T47D (cell line): ENCODE data around the gene MYRF.

Source experiments
- DNase-seq, 2 experiments: peaks; one replicate each; pipeline versions ENCODE4 v3.0.0 to v3.0.0-alpha.2; 2011 to 2012; ENCODE audit warnings: low read depth in 1 of 2, low spot score in 1 of 2
- JUND ChIP-seq: IDR thresholded peaks from 2 replicates; pipeline ENCODE4 v1.6.1; 2012; ENCODE audit warnings: low read depth
- in situ Hi-C: cut with HindIII; loops from 2 replicates; pipeline ENCODE4 v1.10.0; 2016; ENCODE audit warnings: low sequenced_read_pairs, low pct_unique_long_range_greater_than_20kb

MYRF gene

GRCh38 chr11:61713464-61713863 lies 39.0 kb upstream of the MYRF start:
- TF ChIP-seq JUND, result no peak
- no peak for DNase-seq
- in situ Hi-C loops, result no loop called here

- TF ChIP-seq JUND, result no peak
- in situ Hi-C loops, result no loop called here
- no peak for DNase-seq
Measured at GRCh38 chr11:61713906-61714305, 38.5 kb upstream of the MYRF start.

GRCh38 chr11:61714316-61714715 lies 38.1 kb upstream of the MYRF start:
- no peak for DNase-seq
- in situ Hi-C loops, result no loop called here
- TF ChIP-seq JUND, result no peak

- in situ Hi-C loops, result no loop called here
- TF ChIP-seq JUND, result no peak
Measured at GRCh38 chr11:61714916-61715315, 37.5 kb upstream of the MYRF start.

GRCh38 chr11:61715867-61716266 lies 36.6 kb upstream of the MYRF start:
- no peak for TF ChIP-seq JUND
- in situ Hi-C loops, result no loop called here
- no peak for DNase-seq

More at GRCh38 chr11:61714916-61715315, 37.5 kb upstream of the MYRF start:
- no peak for DNase-seq

DNA sequence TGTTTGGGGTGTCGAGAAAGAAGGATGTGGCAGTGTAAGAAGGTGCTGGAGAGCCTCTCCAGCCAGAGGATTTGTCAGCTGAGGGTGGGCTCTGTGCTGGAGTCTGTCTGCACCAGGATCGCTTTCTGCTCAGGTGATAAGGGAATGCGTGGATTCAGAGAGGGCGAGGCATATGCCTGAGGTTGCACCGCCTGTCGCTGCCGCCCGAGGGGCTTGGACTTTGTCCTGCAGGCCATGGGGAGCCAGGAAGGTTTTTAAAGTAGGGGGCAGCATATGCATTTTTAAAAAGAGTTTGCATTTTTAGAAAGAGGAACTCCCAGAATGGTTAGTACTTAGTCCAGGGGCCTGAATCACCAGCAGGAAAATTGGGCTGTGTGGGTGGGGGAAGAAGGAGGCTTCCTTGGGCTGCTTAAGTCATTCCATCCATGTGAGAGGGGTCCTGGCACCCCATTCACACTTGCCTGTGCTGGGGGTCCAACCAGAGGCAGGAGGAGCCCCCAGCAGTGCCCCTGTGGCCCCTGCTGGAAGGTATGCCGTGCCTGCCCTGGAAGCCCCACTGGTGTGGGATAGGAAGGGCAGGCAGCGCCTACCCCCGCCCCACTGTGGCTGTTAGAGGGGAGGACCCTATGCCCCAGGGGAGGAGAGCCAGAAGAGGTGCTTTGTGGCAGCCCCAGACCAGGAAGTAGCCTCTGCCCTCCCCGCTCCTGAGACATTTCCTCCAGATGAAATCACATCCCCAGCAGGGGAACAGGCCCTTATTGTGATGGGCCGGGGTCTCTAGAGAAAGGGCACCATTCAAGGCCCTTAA lies 35.8 kb upstream of the MYRF start:
- DNase-seq, result no peak
- no peak for TF ChIP-seq JUND
- in situ Hi-C loops, result no loop called here

GRCh38 chr11:61717286-61718033 lies 35.0 kb upstream of the MYRF start:
- no peak for DNase-seq
- in situ Hi-C loops, result no loop called here
- no peak for TF ChIP-seq JUND

DNA sequence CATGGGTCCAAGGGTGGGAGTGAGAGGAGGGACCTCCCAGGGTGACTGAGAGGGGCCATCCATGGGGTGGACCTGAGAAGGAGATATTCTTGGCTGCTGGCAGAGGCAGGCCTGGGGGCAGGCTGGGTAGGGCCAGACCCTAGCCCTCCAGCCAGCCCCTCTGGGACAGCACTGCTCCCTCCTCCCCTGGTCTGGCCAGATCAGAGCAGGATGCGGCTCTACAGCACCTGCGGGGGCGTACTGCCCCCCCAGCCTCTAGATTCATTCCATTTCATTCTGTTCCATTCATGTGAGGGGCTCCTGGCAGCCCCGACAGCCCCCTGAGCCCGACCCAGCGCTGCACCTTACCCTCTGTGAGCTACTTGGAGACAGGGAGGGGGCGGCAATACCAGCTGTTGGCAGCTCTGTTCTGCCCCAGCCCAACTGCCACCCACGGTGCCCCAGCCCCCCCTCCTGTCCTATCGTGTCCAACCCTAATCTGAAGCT lies 34.3 kb upstream of the MYRF start:
- DNase-seq, result no peak
- in situ Hi-C loops, result no loop called here
- TF ChIP-seq JUND, result no peak

GRCh38 chr11:61718621-61719302 lies 33.7 kb upstream of the MYRF start:
- no peak for DNase-seq
- TF ChIP-seq JUND, result no peak
- in situ Hi-C loops, result no loop called here

GRCh38 chr11:61719978-61720377 lies 32.5 kb upstream of the MYRF start:
- in situ Hi-C loops, result no loop called here
- DNase-seq, result no peak
- TF ChIP-seq JUND, result no peak

- DNase-seq, result no peak
- in situ Hi-C loops, result no loop called here
- no peak for TF ChIP-seq JUND
Measured at GRCh38 chr11:61720597-61720996, 31.8 kb upstream of the MYRF start.

DNA sequence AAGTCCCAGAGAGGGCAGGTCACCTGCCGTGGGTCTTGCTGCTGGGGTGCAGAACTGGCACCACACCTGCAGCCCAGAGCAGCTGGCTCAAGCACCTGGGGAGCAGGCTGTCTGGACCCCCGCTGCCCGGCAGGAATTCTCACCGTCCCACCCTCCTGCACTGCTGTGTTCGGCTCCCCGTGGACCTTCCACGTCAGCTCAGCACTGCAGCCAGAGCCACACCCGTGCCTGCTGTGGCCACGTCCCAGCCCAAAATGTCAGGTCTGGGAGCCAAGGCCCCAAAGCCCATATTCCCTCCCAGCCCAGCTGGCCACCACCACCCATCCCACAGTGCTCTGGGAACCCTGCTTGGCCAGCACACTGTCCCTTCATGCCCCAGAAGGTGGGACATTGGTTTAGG lies 28.0 kb upstream of the MYRF start:
- in situ Hi-C loops, result no loop called here
- no peak for DNase-seq
- no peak for TF ChIP-seq JUND

DNA sequence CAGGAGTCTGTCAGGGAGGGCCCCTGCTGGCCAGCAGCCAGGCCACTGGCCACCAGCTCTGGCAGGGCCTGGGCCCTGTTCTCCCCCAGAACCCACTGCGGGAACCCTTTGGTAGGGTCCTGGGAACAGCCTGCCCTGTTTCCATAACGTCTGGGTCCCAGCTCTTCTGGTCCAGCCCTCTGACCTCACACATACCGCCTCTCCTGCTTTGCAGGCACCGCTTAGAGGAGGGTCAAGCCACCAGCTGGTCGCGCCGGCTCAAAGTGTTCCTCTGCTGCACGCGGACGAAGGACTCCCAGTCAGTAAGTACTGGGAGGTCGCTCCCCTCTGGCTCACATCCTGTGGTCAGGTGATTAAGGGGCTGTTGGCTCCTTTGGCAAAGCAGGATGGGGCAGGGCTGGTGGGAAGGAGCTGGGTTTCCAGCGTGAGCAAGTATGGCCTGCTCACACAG lies 26.6 kb upstream of the MYRF start:
- in situ Hi-C loops, result no loop called here
- DNase-seq, result no peak
- no peak for TF ChIP-seq JUND
